GM12891 (cell line): Measurements from ENCODE around the gene PGPEP1. TPM values are rescaled to one million over a fixed set of nuclear protein-coding genes. Genes with fewer than 3 reads are reported as not detected.

Experiments used
- DNase-seq: peaks from one replicate; pipeline ENCODE4 v3.0.0; 2011; ENCODE audit warnings: low spot score; ENCODE audit not compliant: insufficient read length
- FAIRE-seq: peaks from 2 replicates; lab custom pipeline; 2011; peaks lifted over from hg19 to GRCh38; lab: Jason Lieb, UNC
- PAX5 ChIP-seq: IDR thresholded peaks from 2 replicates; pipeline ENCODE4 v1.6.1; 2011; ENCODE audit warnings: low read length, moderate library complexity, mild to moderate bottlenecking; ENCODE audit not compliant: insufficient read depth, severe bottlenecking
- POLR2A ChIP-seq: IDR thresholded peaks from 2 replicates; pipeline ENCODE4 v1.6.1; 2011; ENCODE audit warnings: low read depth, low read length, control low read depth
- POLR2AphosphoS5 ChIP-seq: IDR thresholded peaks from 2 replicates; pipeline ENCODE4 v1.6.1; 2011; ENCODE audit warnings: low read depth, low read length, control low read depth
- POU2F2 ChIP-seq: IDR thresholded peaks from 2 replicates; pipeline ENCODE4 v1.6.1; 2011; ENCODE audit warnings: low read depth, mild to moderate bottlenecking, control low read depth, low read length, moderate library complexity
- SPI1 ChIP-seq: IDR thresholded peaks from 2 replicates; pipeline ENCODE4 v1.6.1; 2011; ENCODE audit warnings: low read depth, low read length, control low read depth
- TAF1 ChIP-seq: IDR thresholded peaks from 2 replicates; pipeline ENCODE4 v1.6.1; 2011; ENCODE audit warnings: low read depth, low read length, control low read depth
- polyA plus RNA-seq: library from polyadenylated mRNA; unstranded; fragments of >200 nt; gene quantifications from one replicate; pipeline ENCODE4 v1.2.1, GENCODE V29; 2012; ENCODE audit warnings: low read depth, missing spikeins, inconsistent platforms; ENCODE audit not compliant: missing spikeins

Gene PGPEP1, protein sequence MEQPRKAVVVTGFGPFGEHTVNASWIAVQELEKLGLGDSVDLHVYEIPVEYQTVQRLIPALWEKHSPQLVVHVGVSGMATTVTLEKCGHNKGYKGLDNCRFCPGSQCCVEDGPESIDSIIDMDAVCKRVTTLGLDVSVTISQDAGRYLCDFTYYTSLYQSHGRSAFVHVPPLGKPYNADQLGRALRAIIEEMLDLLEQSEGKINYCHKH
- polyA plus RNA-seq, result 22.1 TPM

- DNase-seq, result peak; percentile 87
- TF ChIP-seq PAX5 (no peak), POU2F2 (no peak), POLR2AphosphoS5 (no peak), TAF1 (no peak), POLR2A (no peak), SPI1 (no peak)
- FAIRE-seq, result peak; percentile 98
These were observed at the start of gene PGPEP1 for GRCh38 chr19:18340190-18340989. PGPEP1 (plus strand) TSS chr19:18340598; CDS start chr19:18340682, 84 bp downstream.

GRCh38 chr19:18291019-18291524 lies 49.3 kb upstream of the PGPEP1 start:
- FAIRE-seq (peak; percentile 28), DNase-seq (no peak)
- TF ChIP-seq POLR2A (no peak), POU2F2 (no peak), SPI1 (no peak), PAX5 (no peak), POLR2AphosphoS5 (no peak), TAF1 (no peak)

DNA sequence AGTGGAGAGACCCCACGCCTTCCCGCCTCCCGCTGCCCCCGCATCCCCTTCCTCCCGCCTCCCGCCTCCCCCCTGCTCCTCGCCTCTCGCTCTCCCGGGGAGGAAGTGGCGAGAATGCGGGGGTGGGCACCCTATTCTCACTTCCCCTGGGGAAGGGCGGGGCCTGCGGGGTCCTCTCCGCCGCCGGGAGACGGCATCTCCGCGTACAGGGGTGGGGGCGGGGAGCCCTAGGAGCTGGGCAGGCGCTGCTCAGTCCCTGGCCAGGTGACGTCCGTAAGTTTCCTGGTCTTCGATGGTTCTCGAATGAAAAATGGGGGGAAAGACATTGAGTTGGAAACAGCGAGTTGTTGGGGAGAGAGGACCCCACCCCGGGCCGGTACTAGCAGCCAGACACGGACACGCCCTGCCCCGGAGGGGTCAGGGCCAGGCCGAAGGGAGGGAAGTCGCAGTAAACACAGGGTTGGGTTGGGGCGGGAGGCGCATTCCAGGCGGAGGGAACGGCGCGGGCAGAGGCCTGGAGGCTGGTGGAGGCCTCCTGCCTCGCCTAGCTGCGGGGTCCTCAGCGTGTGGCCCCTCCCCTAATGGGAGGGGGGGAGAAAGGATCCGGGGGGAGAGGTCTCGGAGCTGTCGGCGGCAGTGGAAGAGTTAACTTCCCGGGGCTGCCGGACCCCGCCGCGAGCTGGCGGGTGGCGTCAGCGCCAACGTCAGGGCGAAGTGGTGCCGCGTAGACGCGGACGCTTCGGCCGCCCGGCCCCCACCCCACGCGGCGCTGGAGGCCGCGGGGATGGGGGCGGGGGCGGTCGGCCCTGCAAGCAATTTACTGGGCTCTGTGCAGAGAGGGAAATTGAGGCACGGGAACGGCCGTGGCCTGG lies 48.6 kb upstream of the PGPEP1 start:
- peak; percentile 96 for FAIRE-seq
- peak; percentile 28 for TF ChIP-seq POLR2A
- TF ChIP-seq POLR2AphosphoS5, result no peak
- TF ChIP-seq POU2F2, result 0 out of 2 replicates have a peak, but pooled peaks have one; percentile 47
- no peak for TF ChIP-seq PAX5
- TF ChIP-seq TAF1, result peak; percentile 66; the same call in 1 of the 2 replicates
- peak; percentile 97 for TF ChIP-seq SPI1
- peak; percentile 90 for DNase-seq

DNA sequence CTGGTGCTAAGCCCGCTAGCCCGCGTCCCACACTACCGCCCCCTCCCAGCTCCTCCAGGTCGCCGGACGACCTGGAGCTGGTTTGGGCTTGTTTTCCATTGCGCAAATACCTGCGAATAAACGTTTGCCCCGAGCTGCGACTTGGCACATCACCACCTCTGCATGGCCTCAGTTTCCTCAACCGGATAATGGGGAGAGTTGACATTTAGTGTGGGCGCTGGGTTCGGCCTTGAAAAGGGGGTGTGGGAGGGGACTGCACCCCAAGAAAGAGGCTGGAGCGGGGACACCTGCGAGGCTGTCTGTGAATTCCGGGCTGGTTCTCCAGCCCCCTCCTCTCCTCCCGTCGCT lies 48.0 kb upstream of the PGPEP1 start:
- FAIRE-seq (no peak), DNase-seq (no peak)
- TF ChIP-seq POLR2AphosphoS5, result no peak; the same call in 1 of the 2 replicates
- no peak for TF ChIP-seq POU2F2
- no peak for TF ChIP-seq TAF1
- TF ChIP-seq PAX5, result no peak
- no peak for TF ChIP-seq SPI1
- TF ChIP-seq POLR2A, result no peak; the same call in 1 of the 2 replicates

- TF ChIP-seq POU2F2 (no peak), POLR2A (no peak), SPI1 (no peak), PAX5 (no peak), POLR2AphosphoS5 (no peak), TAF1 (no peak)
- DNase-seq (no peak), FAIRE-seq (peak; percentile 33)
These were observed 47.4 kb upstream of the PGPEP1 start for GRCh38 chr19:18292810-18293641.

- no peak for FAIRE-seq
- no peak for DNase-seq
- TF ChIP-seq POLR2AphosphoS5 (no peak), POLR2A (no peak), SPI1 (no peak), PAX5 (no peak), POU2F2 (no peak), TAF1 (no peak)
These were observed 46.5 kb upstream of the PGPEP1 start for GRCh38 chr19:18293642-18294466.

- DNase-seq (no peak), FAIRE-seq (peak; percentile 91)
- TF ChIP-seq TAF1 (no peak), PAX5 (no peak), POLR2A (no peak), SPI1 (no peak), POU2F2 (no peak)
These were observed 45.9 kb upstream of the PGPEP1 start for GRCh38 chr19:18294467-18294864.

GRCh38 chr19:18295034-18295451 lies 45.4 kb upstream of the PGPEP1 start:
- DNase-seq, result no peak
- FAIRE-seq, result no peak
- TF ChIP-seq PAX5 (no peak), POLR2AphosphoS5 (no peak), TAF1 (no peak), SPI1 (no peak), POLR2A (no peak), POU2F2 (no peak)
